Stimulated activated CD4-positive, alpha-beta T cell treated with anti-CD3 and anti-CD28 coated beads, Interleukin-1b, Interleukin-23, amount 100 ng/mL, for 4 hours (primary cell): ENCODE measurements around the gene CNTN5.
"Not testable (repeated sequence)": the region's sequence is repeated elsewhere in the genome, so short reads cannot be mapped to it uniquely, and the experiment has no call there.

Source experiments
- DNase-seq, 2 donors: peaks; one replicate each; pipeline ENCODE4 v3.0.0-alpha.2; 2020; ENCODE audit warnings: low read depth in 2 of 2

The CNTN5 gene

GRCh38 chr11:99759787-99760186 is 739.0 kb downstream of the CNTN5 start:
- DNase-seq: no peak

GRCh38 chr11:99766811-99767210 is 746.1 kb downstream of the CNTN5 start:
- no peak for DNase-seq

- no peak for DNase-seq
These were observed 752.9 kb downstream of the CNTN5 start for GRCh38 chr11:99773646-99774045.

- DNase-seq: no peak
These were observed 760.3 kb downstream of the CNTN5 start for GRCh38 chr11:99781074-99781473.

- DNase-seq: no peak
These were observed 770.6 kb downstream of the CNTN5 start for GRCh38 chr11:99791354-99791753.

GRCh38 chr11:99795999-99796398 is 775.2 kb downstream of the CNTN5 start:
- no peak for DNase-seq

- DNase-seq: no peak
These were observed 782.8 kb downstream of the CNTN5 start for GRCh38 chr11:99803501-99803900.

- no peak for DNase-seq
These were observed 791.8 kb downstream of the CNTN5 start for GRCh38 chr11:99812516-99812915.

- no peak for DNase-seq
These were observed 793.3 kb downstream of the CNTN5 start for GRCh38 chr11:99814021-99814420.

GRCh38 chr11:99814738-99815137 is 794.0 kb downstream of the CNTN5 start:
- no peak for DNase-seq

- DNase-seq: no peak
These were observed 798.2 kb downstream of the CNTN5 start for GRCh38 chr11:99818991-99819390.

GRCh38 chr11:99822846-99823565 is 802.3 kb downstream of the CNTN5 start:
- no peak for DNase-seq

- not testable (repeated sequence) for DNase-seq
These were observed 816.0 kb downstream of the CNTN5 start for GRCh38 chr11:99836739-99837138.

- no peak for DNase-seq
These were observed 821.1 kb downstream of the CNTN5 start for GRCh38 chr11:99841885-99842284.

- DNase-seq: no peak
These were observed 845.2 kb downstream of the CNTN5 start for GRCh38 chr11:99865951-99866350.

GRCh38 chr11:99881610-99882009 is 860.9 kb downstream of the CNTN5 start:
- no peak for DNase-seq

- DNase-seq: no peak
These were observed 864.0 kb downstream of the CNTN5 start for GRCh38 chr11:99884750-99885149.

- DNase-seq: no peak
These were observed 866.7 kb downstream of the CNTN5 start for GRCh38 chr11:99887481-99887880.

GRCh38 chr11:99893811-99894210 is 873.1 kb downstream of the CNTN5 start:
- no peak for DNase-seq

- DNase-seq: no peak
These were observed 880.4 kb downstream of the CNTN5 start for GRCh38 chr11:99901175-99901574.

- no peak for DNase-seq
These were observed 890.4 kb downstream of the CNTN5 start for GRCh38 chr11:99911116-99911515.

GRCh38 chr11:99916078-99916477 is 895.3 kb downstream of the CNTN5 start:
- DNase-seq: no peak

- DNase-seq: no peak
These were observed 898.0 kb downstream of the CNTN5 start for GRCh38 chr11:99918761-99919160.

- DNase-seq: no peak
These were observed 900.2 kb downstream of the CNTN5 start for GRCh38 chr11:99920956-99921355.
